ENCODE results near the gene LGALS7B. TPM values are rescaled to one million over a fixed set of nuclear protein-coding genes. Genes with fewer than 3 reads are reported as not detected.
A peak's percentile ranks its signal among the peaks of the same experiment; 100 is the strongest.

Gene LGALS7B
- total and polyA plus RNA-seq, 2 of the 8 experiments (the other 6 are each of a cell fraction or from before 2014, with no cell fraction given), result 3.6 TPM; not detected in 1

DNA sequence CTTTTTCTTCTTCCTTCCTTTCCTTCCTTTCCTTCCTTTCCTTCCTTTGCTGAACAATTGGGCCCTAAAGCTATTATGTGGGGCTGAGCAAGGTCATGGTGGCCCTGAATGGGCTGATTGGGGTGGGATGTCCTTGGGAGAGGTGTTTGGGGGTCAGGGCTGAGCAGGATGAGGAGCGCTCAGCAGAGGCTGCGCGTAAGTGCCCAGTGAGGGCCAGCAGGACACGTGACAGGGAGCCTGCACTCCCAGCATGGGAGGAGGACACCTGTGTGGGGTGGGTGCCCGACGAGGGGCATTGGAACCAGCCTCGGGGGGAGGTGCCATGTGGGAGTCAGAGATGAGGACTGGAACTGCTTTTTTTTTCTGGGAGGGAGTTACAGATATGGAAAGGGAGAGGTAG lies 10.3 kb upstream of the LGALS7B start:
- DNase-seq (ENCODE audit: low read depth in 1 of 2, low spot score in 2 of 2) (no peak), FAIRE-seq (no peak)
- Histone ChIP-seq H3K27me3 (replicated peaks in 1 of 4; ENCODE audit: control insufficient read depth in 3 of 4, extremely low read depth in 1 of 4, insufficient read depth in 3 of 4, low read length in 3 of 4) (no peaks in the 10 kb centered on the region; a peak in 1 of 7 replicates), H2BK12ac (ENCODE audit: low read depth, low read length) (no peak overlapping the region), H2AK5ac (ENCODE audit: low read depth, low read length) (no peak overlapping the region), H3K9me3 (ENCODE audit: insufficient read depth in 2 of 2, low read depth in 1 of 2, low read length in 1 of 2) (no peaks in the 10 kb centered on the region), H4K8ac (ENCODE audit: extremely low read depth, insufficient read depth, low read length) (no peak overlapping the region), H2BK15ac (ENCODE audit: low read length) (no peak overlapping the region), H3K79me1 (ENCODE audit: low read depth, low read length) (no peaks in the 10 kb centered on the region), H2BK20ac (ENCODE audit: low read length) (no peak overlapping the region), H2BK5ac (ENCODE audit: low read depth, low read length) (no peak overlapping the region), H3K4me2 (ENCODE audit: insufficient read depth in 1 of 2, low read depth in 2 of 2, low read length in 2 of 2) (no peak overlapping the region), H3K9ac (replicated peaks in 1 of 4; ENCODE audit: extremely low read depth in 1 of 4, low read depth in 3 of 4, low read length in 3 of 4) (no peak overlapping the region), H2AFZ (ENCODE audit: low read length) (0 out of 2 replicates have a peak overlapping the region, but pooled peaks have one; percentile 16), H2BK120ac (replicated peaks; ENCODE audit: low read depth, low read length) (no peak overlapping the region), H3K14ac (ENCODE audit: insufficient read length) (no peak overlapping the region), H3K56ac (replicated peaks; ENCODE audit: insufficient read length, low read depth, low read length) (no peak overlapping the region), H4K91ac (replicated peaks; ENCODE audit: insufficient read length, low read length) (no peak overlapping the region), H3K4ac (replicated peaks; ENCODE audit: insufficient read length, low read depth, low read length) (no peak overlapping the region), H3K79me2 (ENCODE audit: control insufficient read depth in 1 of 2, insufficient read depth in 2 of 2, low read length in 2 of 2) (no peaks in the 10 kb centered on the region), H4K5ac (ENCODE audit: insufficient read length, low read depth, low read length) (no peak overlapping the region), H3K4me1 (replicated peaks in 1 of 4; ENCODE audit: control insufficient read depth in 3 of 4, insufficient read depth in 4 of 4, low read length in 3 of 4) (no peaks in the 10 kb centered on the region), H3K36me3 (ENCODE audit: control insufficient read depth in 2 of 4, insufficient read depth in 4 of 4, low read length in 3 of 4) (no peaks in the 10 kb centered on the region), H3K27ac (ENCODE audit: low read depth, low read length) (no peak overlapping the region), H3K4me3 (ENCODE audit: extremely low read depth in 1 of 4, insufficient read depth in 2 of 4, low read depth in 3 of 4, low read length in 4 of 4) (no peak overlapping the region), H4K20me1 (replicated peaks in 1 of 2; ENCODE audit: control insufficient read depth in 1 of 2, insufficient read depth in 2 of 2, low read length in 2 of 2) (no peaks in the 10 kb centered on the region), H3K23me2 (ENCODE audit: low read depth, low read length) (no peaks in the 10 kb centered on the region), H3K23ac (ENCODE audit: insufficient read length) (no peak overlapping the region), H3K18ac (ENCODE audit: extremely low read depth, low read length) (no peak overlapping the region; the same call in 1 of the 2 replicates)
- TF ChIP-seq TCF12 (IDR thresholded peaks at IDR 0.05; ENCODE audit: low read depth, low read length) (no peak), TEAD4 (IDR thresholded peaks at IDR 0.05; ENCODE audit: low read depth, low read length) (no peak), POLR2A (IDR thresholded peaks at IDR 0.05; ENCODE audit: control extremely low read depth in 1 of 2, low read depth in 2 of 2, low read length in 2 of 2) (no peak), KDM1A (IDR thresholded peaks at IDR 0.05; ENCODE audit: borderline replicate concordance, low read length) (no peak), CEBPB (IDR thresholded peaks at IDR 0.05; ENCODE audit: low read depth, low read length) (no peak), POU5F1 (IDR thresholded peaks at IDR 0.05; ENCODE audit: low read depth, low read length) (no peak), CHD2 (IDR thresholded peaks at IDR 0.05; ENCODE audit: low read length) (no peak), JUN (IDR thresholded peaks at IDR 0.05; ENCODE audit: low read depth, low read length) (no peak), TAF1 (IDR thresholded peaks at IDR 0.05; ENCODE audit: low read depth, low read length) (no peak), EP300 (IDR thresholded peaks at IDR 0.05; ENCODE audit: borderline replicate concordance in 1 of 2, low read depth in 2 of 2, low read length in 2 of 2) (no peak), YY1 (IDR thresholded peaks at IDR 0.05; ENCODE audit: low read depth, low read length) (no peak), NRF1 (IDR thresholded peaks at IDR 0.05; ENCODE audit: low read depth, low read length) (no peak), RXRA (IDR thresholded peaks at IDR 0.05; ENCODE audit: insufficient read depth, low read depth, low read length) (no peak), CBX8 (IDR thresholded peaks at IDR 0.05; ENCODE audit: borderline replicate concordance, low read depth, low read length) (no peak)
- CTCF ChIA-PET (ENCODE audit: partially characterized antibody), result interaction anchor here (0.8 to 2.1 kb wide), 2 partner anchors 34 to 109 kb away, joined by 3 to 4 read pairs; partner anchors contain the start of gene LGALS4
- POLR2A ChIA-PET (ENCODE audit: partially characterized antibody), result interaction anchor here (1.5 kb wide), 1 partner anchor 58 kb away, joined by 3 read pairs; no protein-coding TSS in a partner anchor
- 81% methylated on average over 7 of the region's 7 CpGs; no CpG with 5 or more reads in 1 of the 2 experiments for WGBS, 2 experiments (ENCODE audit: extremely low coverage in 1 of 2, insufficient coverage in 1 of 2, insufficient read length in 1 of 2, insufficient replicate concordance in 2 of 2, low coverage in 1 of 2, low lambda C conversion rate in 2 of 2, missing lambda C conversion rate in 1 of 2)
